Measurements from ENCODE around the gene MKRN1.
"Not testable (repeated sequence)": the region's sequence is repeated elsewhere in the genome, so short reads cannot be mapped to it uniquely, and the experiment has no call there.

- not testable (repeated sequence) for TF ChIP-seq CTCF, EZH2phosphoT487 (IDR thresholded peaks at IDR 0.05)
Measured at GRCh38 chr7:140497807-140498206, 18.5 kb upstream of the MKRN1 start.

Data from neural progenitor cell (in vitro differentiated cells).